Fibroblast of peridontal ligament (primary cell): ENCODE results near the gene BICD1.

Experiments
- DNase-seq: peaks from one replicate; pipeline ENCODE4 v3.0.0-alpha.2; 2010; ENCODE audit errors: extremely low read depth

The BICD1 gene

DNA sequence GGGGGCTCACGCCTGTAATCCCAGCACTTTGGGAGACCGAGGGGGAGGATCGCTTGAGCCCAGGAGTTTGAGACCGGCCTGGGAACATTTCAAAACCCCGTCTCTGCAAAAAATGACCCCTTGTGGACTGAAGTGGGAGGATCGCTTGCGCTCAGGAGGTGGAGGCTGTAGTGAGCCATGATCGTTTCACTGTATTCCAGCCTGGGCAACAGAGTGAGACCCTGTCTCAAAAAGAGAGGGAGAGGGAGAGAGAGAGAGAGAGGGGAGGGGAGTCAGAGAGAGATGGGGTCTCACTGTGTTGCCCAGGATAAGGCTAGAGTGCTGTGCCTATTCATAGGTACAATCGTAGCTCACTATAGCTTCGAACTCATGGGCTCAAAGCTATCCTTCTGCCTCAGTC lies 295.5 kb downstream of the BICD1 start:
- no peak for DNase-seq

DNA sequence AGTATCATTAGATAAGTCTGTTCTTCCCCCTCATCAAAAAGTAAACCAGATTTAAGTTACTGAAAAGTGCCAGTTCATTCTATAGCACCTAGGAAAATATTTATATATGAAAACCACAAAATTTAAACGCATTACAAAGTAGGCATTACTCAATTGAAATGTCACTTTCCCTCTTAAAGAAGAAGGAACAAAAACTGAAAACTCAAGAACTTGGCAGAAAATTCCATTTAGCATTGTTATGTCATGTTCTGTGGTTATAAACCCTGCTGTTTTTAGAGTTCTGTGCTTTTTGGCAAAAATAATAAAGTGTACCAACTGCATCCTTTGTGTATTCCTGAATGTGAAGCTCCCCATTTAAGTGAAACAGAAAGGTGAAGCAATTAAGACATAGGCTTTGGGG lies 296.3 kb downstream of the BICD1 start:
- DNase-seq = no peak

DNA sequence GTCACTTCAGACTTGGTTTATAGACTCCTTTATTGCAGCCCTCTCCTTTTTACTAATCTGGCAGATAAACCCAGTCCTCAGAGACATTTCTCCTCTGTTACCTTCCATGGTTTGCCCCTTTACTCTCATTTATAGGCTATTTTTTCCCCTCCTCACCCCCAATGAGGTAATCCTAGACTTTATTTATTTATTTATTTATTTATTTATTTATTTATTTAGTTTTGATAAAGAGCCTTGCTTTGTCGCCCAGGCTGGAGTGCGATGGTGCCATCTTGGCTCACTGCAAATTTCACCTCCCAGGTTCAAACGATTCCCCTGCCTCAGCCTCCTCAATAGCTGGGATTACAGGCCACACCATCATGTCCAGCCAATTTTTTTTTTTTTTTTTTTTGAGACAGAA lies 301.1 kb downstream of the BICD1 start:
- no peak for DNase-seq

DNA sequence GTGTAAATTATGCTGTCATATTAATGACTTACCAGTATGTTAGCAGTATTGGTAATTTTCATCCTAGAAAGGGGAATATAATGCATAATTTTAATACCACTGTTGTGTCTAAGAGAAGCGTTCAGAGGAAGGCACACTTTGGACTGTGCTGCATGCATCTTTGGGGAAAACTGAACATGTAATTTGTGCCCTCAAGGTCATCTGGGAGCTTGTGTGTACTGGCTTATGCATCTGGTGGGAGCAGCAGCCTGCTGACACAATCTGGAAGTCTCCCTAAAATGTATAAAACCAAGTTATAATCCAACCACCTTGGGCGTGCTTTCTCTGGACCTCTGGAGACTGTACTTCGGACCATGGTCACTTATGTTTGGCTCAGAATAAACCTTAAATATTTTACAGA lies 306.8 kb downstream of the BICD1 start:
- DNase-seq = no peak

DNA sequence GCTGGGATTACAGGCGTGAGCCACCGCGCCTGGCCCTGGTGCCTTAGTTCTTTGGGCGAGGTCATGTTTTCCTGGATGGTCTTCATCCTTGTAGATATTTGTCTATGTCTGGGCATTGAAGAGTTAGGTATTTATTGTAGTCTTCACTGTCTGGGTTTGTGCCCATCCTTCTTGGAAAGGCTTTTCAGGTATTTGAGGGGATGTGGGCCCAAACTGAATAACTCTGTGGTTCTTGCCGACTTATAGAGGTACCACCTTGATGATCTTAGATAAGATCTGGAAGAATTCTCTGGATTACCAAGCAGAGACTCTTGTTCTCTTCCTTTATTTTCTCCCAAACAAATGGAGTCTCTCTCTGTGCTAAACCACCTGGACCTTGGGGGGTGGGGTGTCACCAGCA lies 311.6 kb downstream of the BICD1 start:
- DNase-seq = no peak

DNA sequence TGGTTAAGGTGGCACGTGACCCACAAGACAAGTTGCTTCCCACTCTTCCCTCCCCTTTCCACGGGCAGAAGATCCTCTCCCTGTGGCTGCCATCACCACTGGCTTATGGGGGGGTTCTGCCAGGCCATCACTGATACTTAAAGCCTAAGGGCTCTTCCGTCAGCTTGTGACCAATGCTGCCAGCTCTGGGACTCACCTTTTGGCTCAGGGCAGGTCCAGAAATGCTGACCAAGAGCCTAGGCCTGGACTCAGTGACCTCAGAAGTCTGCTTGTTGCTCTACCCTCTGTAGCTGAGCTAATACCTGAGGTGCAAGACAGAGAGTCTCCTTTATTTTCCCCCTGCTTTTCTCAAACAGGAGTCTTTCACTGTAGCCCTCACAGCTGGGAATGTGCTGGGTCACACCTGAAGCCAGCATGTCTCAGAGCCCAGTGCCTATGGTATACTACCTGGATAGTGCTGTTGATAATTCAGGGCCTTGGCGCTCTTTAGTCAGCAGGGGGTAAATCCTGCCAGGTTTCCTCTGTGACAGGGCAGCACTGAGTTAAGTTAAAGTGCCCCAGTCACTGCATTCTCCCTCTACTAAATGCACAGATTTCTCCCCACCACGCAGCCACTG lies 312.4 kb downstream of the BICD1 start:
- DNase-seq = no peak

DNA sequence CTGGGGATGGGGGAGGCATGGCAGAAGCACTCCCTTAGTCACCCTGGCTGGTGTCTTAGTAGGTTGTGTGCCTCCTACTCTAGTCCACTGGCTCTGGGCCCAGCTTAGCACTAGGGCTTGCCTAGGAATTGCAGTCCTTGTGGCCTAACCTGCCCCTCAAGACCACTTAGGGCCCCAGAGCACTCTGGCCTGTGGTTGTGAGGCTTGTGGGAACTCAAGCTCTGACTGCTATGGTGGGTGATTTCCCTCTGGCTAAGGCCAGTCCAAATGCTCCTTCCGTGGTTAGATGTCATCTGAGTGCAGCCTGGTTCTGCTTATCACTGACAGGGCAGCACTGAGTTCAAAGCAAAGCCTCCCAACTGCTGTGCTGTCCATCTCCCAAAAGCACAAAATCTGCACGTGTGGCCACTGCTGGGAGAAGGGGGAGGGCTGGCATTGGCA lies 312.9 kb downstream of the BICD1 start:
- DNase-seq = no peak

DNA sequence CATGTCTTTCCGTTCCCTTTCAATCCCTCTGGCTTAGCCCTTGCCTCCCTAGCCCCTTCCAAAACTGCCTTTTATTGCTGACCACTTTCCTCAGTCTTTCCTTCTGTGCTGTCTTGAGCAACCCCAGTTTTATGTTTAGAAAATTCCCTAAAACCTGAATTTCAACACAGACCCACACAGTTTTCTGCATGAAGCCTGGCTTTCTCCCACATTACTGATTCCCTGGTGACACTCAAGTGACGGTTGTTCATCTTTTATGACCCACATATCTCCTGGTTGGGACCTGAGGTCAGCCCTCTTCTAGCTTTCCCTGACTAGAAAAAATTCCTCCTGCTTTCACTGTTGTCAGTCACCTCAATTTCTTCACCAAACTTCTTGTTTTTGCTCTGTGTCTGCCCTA lies 313.7 kb downstream of the BICD1 start:
- DNase-seq = no peak

DNA sequence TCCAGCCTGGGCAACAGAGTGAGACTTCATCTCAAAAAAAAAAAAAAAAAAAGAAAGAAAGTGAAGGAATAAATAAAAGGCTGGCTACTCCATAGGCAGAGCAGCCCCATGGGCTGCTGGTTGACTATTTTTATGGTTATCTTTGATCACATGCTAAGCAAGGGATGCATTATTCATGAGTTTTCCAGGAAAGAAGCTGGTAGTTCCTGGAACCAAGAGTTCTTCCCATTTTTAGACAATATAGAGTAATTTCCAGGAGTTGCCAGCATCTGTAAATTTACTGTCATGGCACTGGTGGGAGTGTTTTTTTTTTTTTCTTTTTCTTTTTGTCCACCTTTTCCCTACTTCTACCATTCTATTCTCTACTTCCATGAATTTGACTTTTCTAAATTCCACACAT lies 316.9 kb downstream of the BICD1 start:
- no peak for DNase-seq

DNA sequence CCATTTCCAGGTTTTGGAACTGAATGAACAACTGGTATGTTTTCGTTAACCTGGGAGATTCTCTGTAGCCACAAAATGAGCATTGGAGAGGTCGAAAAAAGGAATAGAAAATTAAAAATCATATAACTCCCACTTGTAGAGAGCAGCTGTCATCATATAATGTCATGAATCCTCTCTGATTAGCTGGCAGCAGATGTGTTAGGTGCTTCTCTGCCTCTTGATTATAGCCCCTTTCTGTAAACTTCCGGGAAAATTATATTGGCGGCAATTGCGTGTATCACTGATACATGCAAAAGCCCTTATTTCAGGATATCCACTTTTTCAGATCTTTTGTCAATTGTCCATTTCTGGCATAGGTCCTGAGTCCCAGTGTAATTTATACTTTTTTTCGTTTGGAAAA lies 324.4 kb downstream of the BICD1 start:
- DNase-seq = no peak
